ENCODE measurements around the gene DAPK1.

GRCh38 chr9:87741891-87742290 is 244.2 kb downstream of the DAPK1 start:
- TF ChIP-seq EGR1 (IDR thresholded peaks at IDR 0.05; ENCODE audit: borderline replicate concordance in 1 of 2, low read depth in 2 of 2, low read length in 2 of 2) (no peak), CREB1 (IDR thresholded peaks at IDR 0.05; ENCODE audit: low read depth) (no peak), EZH2 (IDR thresholded peaks at IDR 0.05; ENCODE audit: borderline replicate concordance, control insufficient read depth, low read depth, low read length) (no peak), SIN3A (IDR thresholded peaks at IDR 0.05; ENCODE audit: low read depth, low read length) (no peak), ESRRA (IDR thresholded peaks at IDR 0.05; ENCODE audit: low read length) (no peak), TARDBP (IDR thresholded peaks at IDR 0.05; ENCODE audit: borderline replicate concordance) (no peak), CTCF (IDR thresholded peaks at IDR 0.05 in 2 of 3, conservative IDR thresholded peaks at IDR 0.05 in 1 of 3; ENCODE audit: control insufficient read depth in 2 of 3, extremely low read depth in 1 of 3, insufficient read depth in 1 of 3, low read depth in 3 of 3, low read length in 3 of 3) (no peak), RB1 (IDR thresholded peaks at IDR 0.05; ENCODE audit: borderline replicate concordance) (no peak), PBX3 (IDR thresholded peaks at IDR 0.05; ENCODE audit: insufficient replicate concordance, low read depth, low read length) (no peak), MXI1 (IDR thresholded peaks at IDR 0.05; ENCODE audit: low read depth, low read length) (no peak), IKZF2 (IDR thresholded peaks at IDR 0.05) (no peak), ZNF592 (IDR thresholded peaks at IDR 0.05) (no peak)
